ENCODE results near the gene GRK3.

GRK3 gene

GRCh38 chr22:25682109-25682508 is 117.6 kb downstream of the GRK3 start:
- TF ChIP-seq GATA2 (IDR thresholded peaks at IDR 0.05; ENCODE audit: low read depth, low read length) (no peak), GATA3 (IDR thresholded peaks at IDR 0.05; ENCODE audit: low read depth, low read length) (no peak)

- TF ChIP-seq GATA2 (IDR thresholded peaks at IDR 0.05; ENCODE audit: low read depth, low read length) (no peak), GATA3 (IDR thresholded peaks at IDR 0.05; ENCODE audit: low read depth, low read length) (no peak)
Observed at GRCh38 chr22:25688627-25689026, 124.2 kb downstream of the GRK3 start.

- TF ChIP-seq GATA2 (IDR thresholded peaks at IDR 0.05; ENCODE audit: low read depth, low read length): no peak
Observed at GRCh38 chr22:25689631-25690030, 125.2 kb downstream of the GRK3 start.

- TF ChIP-seq GATA2 (IDR thresholded peaks at IDR 0.05; ENCODE audit: low read depth, low read length) (no peak), GATA3 (IDR thresholded peaks at IDR 0.05; ENCODE audit: low read depth, low read length) (no peak)
Observed at GRCh38 chr22:25690798-25691197, 126.3 kb downstream of the GRK3 start.

- TF ChIP-seq GATA2 (IDR thresholded peaks at IDR 0.05; ENCODE audit: low read depth, low read length): no peak
- TF ChIP-seq GATA3 (IDR thresholded peaks at IDR 0.05; ENCODE audit: low read depth, low read length): no peak
Observed at GRCh38 chr22:25692397-25693267, 128.2 kb downstream of the GRK3 start.

- TF ChIP-seq GATA3 (IDR thresholded peaks at IDR 0.05; ENCODE audit: low read depth, low read length): peak; percentile 67
- TF ChIP-seq GATA2 (IDR thresholded peaks at IDR 0.05; ENCODE audit: low read depth, low read length): peak; percentile 66
Observed at GRCh38 chr22:25693268-25693565, 128.7 kb downstream of the GRK3 start.

GRCh38 chr22:25694196-25694907 is 129.9 kb downstream of the GRK3 start:
- TF ChIP-seq GATA3 (IDR thresholded peaks at IDR 0.05; ENCODE audit: low read depth, low read length) (no peak), GATA2 (IDR thresholded peaks at IDR 0.05; ENCODE audit: low read depth, low read length) (no peak)

GRCh38 chr22:25695146-25695545 is 130.7 kb downstream of the GRK3 start:
- no peak for TF ChIP-seq GATA2 (IDR thresholded peaks at IDR 0.05; ENCODE audit: low read depth, low read length)
- no peak for TF ChIP-seq GATA3 (IDR thresholded peaks at IDR 0.05; ENCODE audit: low read depth, low read length)

GRCh38 chr22:25696763-25697162 is 132.3 kb downstream of the GRK3 start:
- TF ChIP-seq GATA2 (IDR thresholded peaks at IDR 0.05; ENCODE audit: low read depth, low read length) (peak; percentile 95), GATA3 (IDR thresholded peaks at IDR 0.05; ENCODE audit: low read depth, low read length) (peak; percentile 93)

- TF ChIP-seq GATA2 (IDR thresholded peaks at IDR 0.05; ENCODE audit: low read depth, low read length) (no peak), GATA3 (IDR thresholded peaks at IDR 0.05; ENCODE audit: low read depth, low read length) (0 out of 2 replicates have a peak, but pooled peaks have one; percentile 17)
Observed at GRCh38 chr22:25697181-25697664, 132.7 kb downstream of the GRK3 start.

GRCh38 chr22:25697978-25698377 is 133.5 kb downstream of the GRK3 start:
- no peak for TF ChIP-seq GATA3 (IDR thresholded peaks at IDR 0.05; ENCODE audit: low read depth, low read length)
- no peak for TF ChIP-seq GATA2 (IDR thresholded peaks at IDR 0.05; ENCODE audit: low read depth, low read length)

- TF ChIP-seq GATA2 (IDR thresholded peaks at IDR 0.05; ENCODE audit: low read depth, low read length) (no peak), GATA3 (IDR thresholded peaks at IDR 0.05; ENCODE audit: low read depth, low read length) (no peak)
Observed at GRCh38 chr22:25698461-25698860, 134.0 kb downstream of the GRK3 start.

- TF ChIP-seq GATA2 (IDR thresholded peaks at IDR 0.05; ENCODE audit: low read depth, low read length) (no peak), GATA3 (IDR thresholded peaks at IDR 0.05; ENCODE audit: low read depth, low read length) (no peak)
Observed at GRCh38 chr22:25698978-25699377, 134.5 kb downstream of the GRK3 start.

GRCh38 chr22:25701056-25701780 is 136.7 kb downstream of the GRK3 start:
- TF ChIP-seq GATA2 (IDR thresholded peaks at IDR 0.05; ENCODE audit: low read depth, low read length): no peak
- no peak for TF ChIP-seq GATA3 (IDR thresholded peaks at IDR 0.05; ENCODE audit: low read depth, low read length)

All from SH-SY5Y (cell line).